Rectal smooth muscle tissue (tissue), 1 donor: ENCODE results near the gene PCBP3.
"Not testable (repeated sequence)": the region's sequence is repeated elsewhere in the genome, so short reads cannot be mapped to it uniquely, and the experiment has no call there.

Source experiments
- H3K27ac ChIP-seq: one replicate; pipeline ENCODE4 v1.7.0; 2013; ENCODE audit warnings: low read depth, low read length, inconsistent platforms
- H3K27me3 ChIP-seq: one replicate; pipeline ENCODE4 v1.7.0; 2013; ENCODE audit warnings: low read length; ENCODE audit not compliant: control insufficient read depth, insufficient read depth
- H3K36me3 ChIP-seq: one replicate; pipeline ENCODE4 v1.7.0; 2013; ENCODE audit warnings: low read length; ENCODE audit not compliant: control insufficient read depth, insufficient read depth
- H3K4me1 ChIP-seq: one replicate; pipeline ENCODE4 v1.7.0; 2013; ENCODE audit warnings: low read length; ENCODE audit not compliant: control insufficient read depth, insufficient read depth
- H3K4me3 ChIP-seq: one replicate; pipeline ENCODE4 v1.7.0; 2013; ENCODE audit warnings: low read length
- H3K9ac ChIP-seq: one replicate; pipeline ENCODE4 v1.7.0; 2013; ENCODE audit warnings: low read length

The PCBP3 gene

DNA sequence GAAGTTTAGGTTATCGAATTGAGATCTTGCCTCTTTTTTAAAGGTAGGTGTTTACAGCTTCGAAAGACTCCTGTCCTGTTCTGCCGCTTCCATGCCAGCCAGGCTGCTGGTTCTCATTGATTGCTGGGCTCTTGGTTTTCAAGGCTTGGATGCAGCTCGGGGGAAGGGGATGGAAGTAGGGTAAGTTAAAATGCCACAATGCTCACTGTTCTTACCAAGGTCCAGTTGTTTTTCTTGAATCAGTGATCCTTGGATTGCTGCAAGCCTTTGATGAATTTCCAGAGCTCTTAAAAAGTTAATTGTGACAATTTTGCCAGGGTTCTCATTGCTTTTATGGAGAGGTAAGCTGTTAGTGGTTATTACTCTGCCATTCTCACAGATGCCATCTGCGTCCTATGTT lies 74.9 kb downstream of the PCBP3 start:
- no peaks in the 10 kb centered on the region for H3K36me3 ChIP-seq
- no peak overlapping the region for H3K27ac ChIP-seq
- H3K4me1 ChIP-seq: no peaks in the 10 kb centered on the region
- no peak overlapping the region for H3K4me3 ChIP-seq
- H3K27me3 ChIP-seq: no peaks in the 10 kb centered on the region
- H3K9ac ChIP-seq: no peak overlapping the region

DNA sequence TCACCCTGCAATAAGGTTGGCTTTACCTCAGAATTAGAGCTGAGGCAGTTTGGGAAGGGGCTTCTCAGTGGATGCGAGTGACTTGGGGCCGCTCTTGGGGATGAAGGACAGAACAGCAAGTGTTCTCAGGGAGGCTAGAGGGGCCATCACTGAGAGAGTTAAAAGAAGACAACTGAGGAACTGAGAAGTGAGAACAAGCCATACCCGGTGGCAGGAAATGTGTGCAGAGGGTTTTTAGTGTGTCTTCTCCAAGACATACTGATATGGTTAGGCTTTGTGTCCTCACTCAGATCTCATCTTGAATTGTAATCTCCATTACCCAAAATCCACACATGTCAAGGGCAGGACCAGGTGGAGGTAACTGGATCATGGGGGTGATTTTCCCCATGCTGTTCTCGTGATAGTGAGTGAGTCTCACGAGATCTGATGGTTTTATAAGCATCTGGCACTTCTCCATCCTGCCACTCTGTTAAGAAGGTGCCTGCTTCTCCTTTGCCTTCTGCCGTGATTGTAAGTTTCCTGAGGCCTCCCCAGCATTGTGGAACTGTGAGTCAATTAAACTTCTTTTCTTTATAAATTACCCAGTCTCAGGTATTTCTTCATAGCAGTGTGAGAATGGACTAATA lies 75.8 kb downstream of the PCBP3 start:
- Histone ChIP-seq H3K4me3 (no peak overlapping the region), H3K9ac (no peak overlapping the region), H3K27ac (no peak overlapping the region), H3K36me3 (no peaks in the 10 kb centered on the region), H3K4me1 (no peaks in the 10 kb centered on the region), H3K27me3 (no peaks in the 10 kb centered on the region)

DNA sequence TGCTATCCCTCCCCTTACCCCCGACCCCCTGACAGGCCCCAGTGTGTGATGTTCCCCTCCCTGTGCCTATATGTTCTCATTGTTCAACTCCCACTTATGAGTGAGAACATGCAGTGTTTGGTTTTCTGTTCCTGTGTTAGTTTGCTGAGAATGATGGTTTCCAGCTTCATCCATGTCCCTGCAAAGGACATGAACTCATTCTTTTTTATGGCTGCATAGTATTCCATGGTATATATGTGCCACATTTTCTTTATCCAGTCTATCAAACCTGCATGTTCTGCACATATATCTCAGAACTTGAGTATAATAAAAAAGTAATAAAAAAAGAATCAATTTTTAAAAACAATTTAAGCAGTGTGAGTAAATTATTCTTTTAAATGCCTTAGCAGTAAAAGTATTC lies 76.7 kb downstream of the PCBP3 start:
- H3K4me1 ChIP-seq, H3K4me3 ChIP-seq, H3K27ac ChIP-seq, H3K27me3 ChIP-seq, H3K9ac ChIP-seq, H3K36me3 ChIP-seq: not testable (repeated sequence)

DNA sequence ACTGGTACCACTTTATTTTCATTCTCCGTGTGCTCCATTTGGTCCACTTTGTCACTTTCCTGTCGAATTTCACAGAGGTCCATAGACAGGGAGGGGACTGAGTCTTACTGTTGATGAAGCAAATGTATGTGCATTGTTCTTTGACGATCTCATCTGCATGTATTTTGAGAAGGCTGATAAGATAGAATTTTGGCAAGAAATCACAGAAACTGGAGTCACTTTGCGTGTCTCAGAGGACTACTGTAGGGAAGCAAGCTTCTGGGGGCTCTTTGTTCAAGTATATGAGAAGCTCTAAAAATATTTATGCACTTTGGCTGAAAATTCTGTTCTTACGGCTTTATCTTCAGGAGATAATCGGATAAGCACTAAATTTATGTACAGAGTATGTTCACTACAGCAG lies 78.1 kb downstream of the PCBP3 start:
- H3K4me1 ChIP-seq: no peaks in the 10 kb centered on the region

DNA sequence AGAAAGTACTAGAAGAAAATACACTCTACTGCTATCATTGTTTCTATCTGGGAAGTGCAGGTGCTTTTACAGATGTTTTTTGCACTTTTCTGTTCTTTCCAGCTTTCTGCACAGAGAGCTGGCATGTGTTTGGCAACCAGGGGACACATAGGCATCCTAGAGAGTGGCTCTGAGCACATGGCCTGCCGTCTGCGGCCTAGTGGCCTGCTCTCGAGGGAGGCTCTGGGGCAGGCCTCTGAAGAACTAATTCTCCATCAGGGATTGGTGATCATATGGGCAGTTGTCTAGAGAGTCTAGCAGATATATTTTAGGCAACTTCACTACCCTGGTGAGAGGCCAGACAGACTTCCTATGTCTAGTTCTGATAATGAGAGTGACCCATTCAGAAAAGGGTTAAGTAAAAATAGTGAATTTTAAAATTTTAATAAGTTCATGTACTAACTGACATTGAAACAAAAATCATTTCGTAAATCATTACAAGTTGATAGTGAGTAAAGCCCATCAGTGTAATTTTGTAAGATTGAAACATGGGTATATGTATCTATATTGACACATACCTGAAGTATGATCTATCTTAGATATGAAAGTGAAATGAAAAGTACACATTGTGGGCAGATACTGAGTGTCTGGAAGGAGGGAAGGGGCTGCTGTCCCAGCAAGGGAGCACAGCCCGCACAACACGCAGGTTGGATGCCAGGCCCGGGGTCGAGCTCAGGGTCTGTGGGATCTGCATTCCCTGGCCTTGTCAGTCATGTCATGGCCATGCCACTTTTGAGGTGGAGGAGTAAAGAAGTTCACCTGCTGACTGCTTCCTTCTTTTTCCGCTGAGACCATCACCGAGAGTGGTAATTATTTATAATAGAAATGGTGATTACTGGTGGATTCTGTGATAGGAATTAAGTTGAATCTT lies 79.8 kb downstream of the PCBP3 start:
- no peaks in the 10 kb centered on the region for H3K36me3 ChIP-seq
- H3K27me3 ChIP-seq: no peaks in the 10 kb centered on the region
- H3K4me1 ChIP-seq: no peaks in the 10 kb centered on the region
- no peak overlapping the region for H3K9ac ChIP-seq
- H3K27ac ChIP-seq: no peak overlapping the region
- H3K4me3 ChIP-seq: no peak overlapping the region

More for the DNA sequence above, 78.1 kb downstream of the PCBP3 start:
- no peak overlapping the region for H3K9ac ChIP-seq
- no peaks in the 10 kb centered on the region for H3K27me3 ChIP-seq
- no peak overlapping the region for H3K27ac ChIP-seq
- no peak overlapping the region for H3K4me3 ChIP-seq
- no peaks in the 10 kb centered on the region for H3K36me3 ChIP-seq

DNA sequence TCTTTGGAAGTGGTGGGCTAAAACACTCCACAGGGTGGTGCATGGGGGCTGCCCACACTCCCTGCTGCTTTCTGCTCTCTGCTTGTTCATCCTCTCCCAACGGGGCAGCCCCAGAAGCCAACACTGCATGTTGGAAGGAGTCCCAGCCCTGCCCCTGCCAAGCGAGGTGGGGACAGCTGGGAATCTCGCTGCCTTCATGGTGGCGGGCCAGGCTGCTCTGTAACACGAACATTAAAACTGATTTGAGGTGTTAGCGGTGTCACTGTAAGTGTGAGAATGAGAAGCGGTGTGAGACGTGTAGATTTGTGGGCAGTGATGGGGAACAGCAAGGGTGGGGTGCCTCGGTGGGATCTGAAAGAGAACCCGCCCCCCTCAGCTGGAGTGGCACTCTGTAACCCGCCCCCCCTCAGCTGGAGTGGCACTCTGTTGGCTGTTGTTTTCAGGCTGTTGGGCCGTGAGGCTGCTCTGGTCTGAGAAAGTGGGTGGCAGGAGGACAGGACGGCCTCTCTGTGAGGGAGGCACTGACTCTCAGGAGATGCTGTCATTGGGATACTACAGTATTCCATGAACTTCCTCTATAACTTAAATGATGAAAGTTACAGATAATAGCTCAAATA lies 80.9 kb downstream of the PCBP3 start:
- H3K27ac ChIP-seq: no peak overlapping the region

DNA sequence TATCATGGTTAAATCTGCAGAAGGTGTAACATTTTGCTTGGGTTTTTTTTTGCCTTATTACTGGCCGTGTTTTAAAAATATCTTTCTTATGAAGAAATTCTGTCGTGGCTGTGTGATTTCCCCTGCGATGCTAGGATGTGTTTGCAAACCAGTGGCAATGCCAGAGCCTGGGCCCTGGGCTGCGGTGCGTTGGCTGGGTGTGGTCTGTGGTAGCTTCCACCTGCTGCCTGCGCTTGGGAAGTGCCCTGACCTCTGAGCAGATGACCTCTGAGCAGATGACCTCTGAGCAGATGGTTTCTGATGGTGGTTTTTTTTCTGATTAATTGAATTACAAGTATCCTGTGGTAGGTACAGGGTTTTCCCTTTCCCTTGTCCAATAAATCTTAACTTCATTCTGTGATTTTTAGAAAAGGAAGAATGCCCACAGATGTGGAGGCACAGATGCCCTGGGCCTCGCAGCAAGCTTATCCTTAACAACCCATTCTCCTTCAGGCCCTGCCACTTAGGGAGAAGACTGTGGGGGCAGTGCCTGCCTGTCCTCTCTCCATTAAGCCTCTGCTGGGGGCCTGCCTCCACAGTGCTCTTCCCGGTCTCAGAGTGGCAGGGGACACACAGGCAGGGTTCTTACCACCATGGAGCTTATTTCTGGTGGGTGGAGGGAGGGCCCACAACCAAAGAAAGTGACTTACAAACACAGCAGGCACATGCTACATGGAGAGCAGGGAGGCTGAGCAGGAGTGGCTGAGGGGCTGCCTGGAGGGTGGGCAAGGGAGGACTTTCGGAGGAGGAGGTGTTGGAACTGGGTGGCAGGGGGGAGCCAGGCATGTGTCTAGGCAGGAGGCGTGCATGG lies 81.7 kb downstream of the PCBP3 start:
- Histone ChIP-seq H3K9ac (no peak overlapping the region), H3K27me3 (no peaks in the 10 kb centered on the region), H3K4me1 (no peaks in the 10 kb centered on the region), H3K36me3 (no peaks in the 10 kb centered on the region), H3K27ac (no peak overlapping the region), H3K4me3 (no peak overlapping the region)

More for the DNA sequence above, 80.9 kb downstream of the PCBP3 start:
- no peak overlapping the region for H3K4me3 ChIP-seq
- H3K9ac ChIP-seq: no peak overlapping the region
- no peaks in the 10 kb centered on the region for H3K27me3 ChIP-seq
- H3K36me3 ChIP-seq: no peaks in the 10 kb centered on the region
- H3K4me1 ChIP-seq: no peaks in the 10 kb centered on the region

DNA sequence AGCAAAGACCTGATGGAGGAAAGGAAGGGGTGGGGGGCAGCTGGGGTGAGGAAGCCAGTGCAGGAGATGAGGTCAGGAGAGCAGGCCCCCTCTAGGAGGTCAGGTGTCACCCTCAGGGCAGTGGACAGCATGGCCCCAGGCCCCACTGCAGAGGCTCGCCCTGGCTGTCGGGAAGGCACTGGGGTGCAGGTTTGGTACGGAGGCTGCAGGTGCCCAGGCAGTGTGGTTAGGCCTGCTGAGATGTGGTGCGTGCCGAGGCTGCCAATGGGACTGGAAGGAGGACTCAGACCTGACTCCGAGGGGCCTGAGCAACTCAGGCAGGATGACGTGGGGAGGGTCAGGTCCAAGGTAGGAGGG lies 82.3 kb downstream of the PCBP3 start:
- H3K36me3 ChIP-seq: no peaks in the 10 kb centered on the region

DNA sequence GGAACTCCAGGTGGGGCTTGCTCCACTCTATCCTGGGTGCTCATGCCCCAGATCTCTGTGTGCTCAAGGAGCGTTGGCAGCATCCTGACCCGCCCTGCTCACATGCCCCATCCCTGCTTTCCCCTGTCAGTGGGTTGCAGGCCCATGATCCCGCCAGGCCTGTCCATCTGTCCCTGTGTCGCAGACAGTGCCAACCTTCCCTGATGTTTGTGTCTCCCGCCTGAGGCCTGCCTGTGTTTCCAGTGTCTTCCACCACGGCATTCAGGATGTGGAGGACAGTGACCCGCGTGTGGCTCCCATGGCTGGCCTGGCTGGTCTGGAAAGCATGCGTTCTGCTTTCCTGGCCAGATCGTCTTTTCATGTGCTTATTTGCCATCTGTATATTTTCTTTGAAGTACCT lies 82.9 kb downstream of the PCBP3 start:
- Histone ChIP-seq H3K9ac (no peak overlapping the region), H3K36me3 (no peaks in the 10 kb centered on the region), H3K27me3 (no peaks in the 10 kb centered on the region), H3K4me3 (no peak overlapping the region), H3K4me1 (no peaks in the 10 kb centered on the region), H3K27ac (no peak overlapping the region)

More for the DNA sequence above, 82.3 kb downstream of the PCBP3 start:
- Histone ChIP-seq H3K4me3 (no peak overlapping the region), H3K4me1 (no peaks in the 10 kb centered on the region), H3K9ac (no peak overlapping the region), H3K27me3 (no peaks in the 10 kb centered on the region), H3K27ac (no peak overlapping the region)

DNA sequence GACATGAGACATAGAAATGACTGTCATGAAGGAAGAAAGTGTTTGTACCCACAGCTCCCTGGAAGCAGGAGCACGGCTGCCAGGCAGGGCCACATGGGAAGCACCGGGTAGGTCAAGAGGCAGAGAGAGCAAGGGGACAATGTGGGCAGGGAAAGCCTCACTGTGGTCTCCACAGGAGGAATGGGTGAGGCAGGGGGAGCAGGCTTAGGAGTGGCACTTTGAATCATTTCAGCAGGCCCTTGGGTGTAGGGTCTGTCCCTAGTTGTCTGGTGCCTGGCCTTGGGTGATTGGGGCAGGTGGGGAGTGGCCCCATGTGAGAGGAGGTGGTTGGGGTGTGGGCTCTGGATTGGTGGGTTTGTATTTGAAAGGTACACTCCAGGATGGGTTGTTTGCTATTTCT lies 83.9 kb downstream of the PCBP3 start:
- H3K27me3 ChIP-seq: no peaks in the 10 kb centered on the region
- no peak overlapping the region for H3K9ac ChIP-seq
- H3K4me3 ChIP-seq: no peak overlapping the region
- no peaks in the 10 kb centered on the region for H3K36me3 ChIP-seq
- H3K27ac ChIP-seq: no peak overlapping the region
- H3K4me1 ChIP-seq: no peaks in the 10 kb centered on the region

DNA sequence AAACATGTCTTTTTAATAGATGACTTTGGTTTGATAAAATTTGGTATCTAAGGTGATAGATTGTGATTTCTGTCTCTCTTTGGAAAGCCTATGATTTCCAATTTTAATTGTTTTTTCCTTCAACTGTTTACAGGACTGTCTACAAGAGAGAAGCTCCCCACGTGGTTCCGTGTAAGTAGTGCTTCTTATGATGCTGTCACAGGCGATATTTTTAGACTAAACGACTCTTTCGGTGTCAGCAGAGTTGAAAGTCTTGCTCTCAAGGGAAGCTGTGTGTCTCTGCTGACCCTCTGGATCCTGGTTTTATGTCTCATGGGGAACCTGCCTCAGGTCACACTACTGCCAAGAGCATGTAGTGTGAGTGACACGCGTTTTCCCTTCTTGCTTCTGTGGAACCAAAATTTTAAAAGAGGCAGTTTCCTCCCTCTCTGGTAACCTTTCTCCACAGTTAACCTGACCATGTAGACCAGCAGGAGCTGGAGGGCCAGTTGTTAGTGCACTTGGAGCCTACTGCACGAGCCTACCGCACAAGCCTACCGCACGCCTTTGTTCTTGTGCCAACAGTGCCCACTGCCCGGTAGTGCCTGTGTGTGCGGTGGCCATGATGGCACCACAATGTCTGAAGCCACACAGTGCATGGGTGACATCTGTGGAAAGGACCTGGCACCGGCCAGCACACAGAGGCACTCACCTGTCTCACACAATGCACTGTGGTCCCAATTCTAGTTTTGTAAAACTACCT lies 91.9 kb downstream of the PCBP3 start:
- H3K36me3 ChIP-seq: no peaks in the 10 kb centered on the region
- H3K27me3 ChIP-seq: no peaks in the 10 kb centered on the region
- H3K4me1 ChIP-seq: no peaks in the 10 kb centered on the region
- H3K27ac ChIP-seq: no peak overlapping the region
- H3K4me3 ChIP-seq: no peak overlapping the region
- H3K9ac ChIP-seq: no peak overlapping the region
